ENCODE data around the gene MYDGF.

DNA sequence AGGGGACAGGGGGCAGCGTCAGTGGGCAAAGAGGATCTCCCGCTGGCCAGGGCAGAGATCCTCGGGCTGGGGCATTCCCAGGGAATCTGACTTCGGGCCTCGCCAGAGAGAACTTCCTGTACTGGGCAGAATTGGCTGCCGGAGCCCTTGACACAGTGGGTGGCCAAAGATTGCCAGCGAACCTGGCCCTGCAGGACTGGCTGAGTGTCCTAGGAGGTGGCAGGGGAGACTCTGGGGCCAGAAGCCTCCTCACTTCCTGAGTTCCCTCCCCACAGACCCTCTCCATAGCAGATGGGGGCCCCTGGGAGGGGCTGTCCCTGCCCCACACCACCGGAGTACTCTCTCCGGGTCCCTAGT, 34.2 kb upstream of the MYDGF start:
- TF ChIP-seq, protein P1, sequence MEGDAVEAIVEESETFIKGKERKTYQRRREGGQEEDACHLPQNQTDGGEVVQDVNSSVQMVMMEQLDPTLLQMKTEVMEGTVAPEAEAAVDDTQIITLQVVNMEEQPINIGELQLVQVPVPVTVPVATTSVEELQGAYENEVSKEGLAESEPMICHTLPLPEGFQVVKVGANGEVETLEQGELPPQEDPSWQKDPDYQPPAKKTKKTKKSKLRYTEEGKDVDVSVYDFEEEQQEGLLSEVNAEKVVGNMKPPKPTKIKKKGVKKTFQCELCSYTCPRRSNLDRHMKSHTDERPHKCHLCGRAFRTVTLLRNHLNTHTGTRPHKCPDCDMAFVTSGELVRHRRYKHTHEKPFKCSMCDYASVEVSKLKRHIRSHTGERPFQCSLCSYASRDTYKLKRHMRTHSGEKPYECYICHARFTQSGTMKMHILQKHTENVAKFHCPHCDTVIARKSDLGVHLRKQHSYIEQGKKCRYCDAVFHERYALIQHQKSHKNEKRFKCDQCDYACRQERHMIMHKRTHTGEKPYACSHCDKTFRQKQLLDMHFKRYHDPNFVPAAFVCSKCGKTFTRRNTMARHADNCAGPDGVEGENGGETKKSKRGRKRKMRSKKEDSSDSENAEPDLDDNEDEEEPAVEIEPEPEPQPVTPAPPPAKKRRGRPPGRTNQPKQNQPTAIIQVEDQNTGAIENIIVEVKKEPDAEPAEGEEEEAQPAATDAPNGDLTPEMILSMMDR (IDR thresholded peaks at IDR 0.05) = no peak
- TF ChIP-seq ZFX (IDR thresholded peaks at IDR 0.05; ENCODE audit: borderline replicate concordance) = no peak

Measured in 22Rv1 (cell line).